Measurements from ENCODE around the gene MINDY2.

MINDY2 gene

DNA sequence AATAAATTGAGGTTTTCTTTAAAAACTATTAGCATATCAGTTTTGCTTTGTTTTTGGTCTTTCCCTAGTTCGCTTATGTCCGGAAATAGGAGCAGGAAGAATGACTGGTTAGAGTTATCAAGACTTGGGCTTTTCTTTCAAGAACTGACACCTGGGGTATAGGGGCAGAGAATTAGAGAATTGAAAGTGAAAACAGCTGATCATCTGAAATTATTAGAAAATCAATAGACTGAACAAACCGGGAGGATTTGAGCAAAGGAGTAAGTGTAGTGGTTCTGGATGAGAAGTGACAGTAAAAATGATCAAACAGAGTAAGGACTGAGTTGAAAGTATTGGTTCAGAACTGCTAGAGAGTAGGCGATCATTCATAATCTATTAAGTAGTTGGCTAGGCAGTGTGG, 6.0 kb downstream of the MINDY2 start:
- no peaks in the 10 kb centered on the region for H3K27me3 ChIP-seq (ENCODE audit: insufficient read depth, low read length)
- H2AK5ac ChIP-seq (ENCODE audit: low read length) = no peak overlapping the region
- H3K9me3 ChIP-seq (ENCODE audit: insufficient read depth, low read depth, low read length) = no peaks in the 10 kb centered on the region
- no peak overlapping the region for H3K4ac ChIP-seq (ENCODE audit: low read depth, low read length)
- H4K12ac ChIP-seq (ENCODE audit: low read depth, low read length) = no peak overlapping the region
- peaks cover under 1% of the 10 kb centered on the region in 2 experiments for H3K4me1 ChIP-seq (ENCODE audit: control insufficient read depth in 1 of 2, insufficient read depth in 2 of 2, low read length in 2 of 2)
- no peak overlapping the region for H2BK5ac ChIP-seq (ENCODE audit: low read depth, low read length, poor library complexity)
- no peak overlapping the region for H4K8ac ChIP-seq (ENCODE audit: low read depth, low read length)
- no peak overlapping the region for H3K27ac ChIP-seq (ENCODE audit: low read depth, low read length)
- H3K9ac ChIP-seq (ENCODE audit: low read length) = no peak overlapping the region
- H4K91ac ChIP-seq (ENCODE audit: low read depth, low read length) = no peak overlapping the region
- no peak overlapping the region for H2AFZ ChIP-seq (ENCODE audit: insufficient read depth, low read length, poor library complexity)
- no peaks in the 10 kb centered on the region for H3K36me3 ChIP-seq (ENCODE audit: control insufficient read depth in 1 of 2, insufficient read depth in 2 of 2, low read length in 2 of 2)
- no peak overlapping the region for H3K4me3 ChIP-seq (ENCODE audit: low read depth, low read length)
- H3K18ac ChIP-seq (ENCODE audit: low read length) = no peak overlapping the region
- DNase-seq = no peak
- no peak overlapping the region for H2BK120ac ChIP-seq (ENCODE audit: insufficient read depth, low read length, poor library complexity)
- H3K79me2 ChIP-seq (ENCODE audit: control insufficient read depth, insufficient read depth, low read length, poor library complexity) = peaks cover 3% of the 10 kb centered on the region
- H3K4me2 ChIP-seq (ENCODE audit: low read length) = no peak overlapping the region
- H3K23ac ChIP-seq (ENCODE audit: low read length) = no peak overlapping the region
- no peak overlapping the region for H2BK12ac ChIP-seq (ENCODE audit: low read length)
- H3K14ac ChIP-seq (ENCODE audit: low read length) = no peak overlapping the region
- no CpG with 5 or more reads among the region's 4 CpGs for WGBS (ENCODE audit: extremely low coverage, insufficient coverage, insufficient read length)
- H3K79me1 ChIP-seq (ENCODE audit: low read length) = no peaks in the 10 kb centered on the region

DNA sequence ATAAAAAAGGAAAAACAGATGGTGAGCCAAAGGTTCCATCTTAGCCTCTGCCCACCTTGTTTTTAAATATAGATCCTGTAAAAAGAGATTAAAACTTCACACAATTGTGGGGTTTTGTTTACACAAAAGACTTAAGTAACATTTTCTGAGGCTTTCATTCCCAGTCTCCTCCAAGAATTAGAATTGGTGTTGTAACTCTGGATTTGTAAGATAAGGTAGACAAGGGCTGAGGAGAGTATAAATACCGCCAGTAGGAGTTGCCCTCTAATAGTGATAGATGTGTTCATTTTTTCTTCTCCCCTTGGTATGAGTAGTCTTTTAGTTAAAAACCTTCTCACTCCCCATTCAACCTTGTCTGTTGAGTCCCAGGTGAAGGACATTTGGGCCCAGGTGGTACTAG, 8.5 kb downstream of the MINDY2 start:
- H2BK120ac ChIP-seq (ENCODE audit: insufficient read depth, low read length, poor library complexity) = no peak overlapping the region
- no peak overlapping the region for H2BK5ac ChIP-seq (ENCODE audit: low read depth, low read length, poor library complexity)
- no peak overlapping the region for H3K4me3 ChIP-seq (ENCODE audit: low read depth, low read length)
- no peaks in the 10 kb centered on the region for H3K4me1 ChIP-seq (ENCODE audit: control insufficient read depth in 1 of 2, insufficient read depth in 2 of 2, low read length in 2 of 2)
- no peak overlapping the region for H3K27ac ChIP-seq (ENCODE audit: low read depth, low read length)
- no peak overlapping the region for H3K4me2 ChIP-seq (ENCODE audit: low read length)
- no peaks in the 10 kb centered on the region for H3K9me3 ChIP-seq (ENCODE audit: insufficient read depth, low read depth, low read length)
- H3K23ac ChIP-seq (ENCODE audit: low read length) = no peak overlapping the region
- no peaks in the 10 kb centered on the region for H3K79me1 ChIP-seq (ENCODE audit: low read length)
- no peak overlapping the region for H3K14ac ChIP-seq (ENCODE audit: low read length)
- no peaks in the 10 kb centered on the region for H3K79me2 ChIP-seq (ENCODE audit: control insufficient read depth, insufficient read depth, low read length, poor library complexity)
- no peak overlapping the region for H4K91ac ChIP-seq (ENCODE audit: low read depth, low read length)
- peaks cover 0 to under 1% of the 10 kb centered on the region in 2 experiments for H3K36me3 ChIP-seq (ENCODE audit: control insufficient read depth in 1 of 2, insufficient read depth in 2 of 2, low read length in 2 of 2)
- no peak overlapping the region for H4K12ac ChIP-seq (ENCODE audit: low read depth, low read length)
- no peak overlapping the region for H2AFZ ChIP-seq (ENCODE audit: insufficient read depth, low read length, poor library complexity)
- H2BK12ac ChIP-seq (ENCODE audit: low read length) = no peak overlapping the region
- DNase-seq = no peak
- no peak overlapping the region for H3K4ac ChIP-seq (ENCODE audit: low read depth, low read length)
- no peak overlapping the region for H2AK5ac ChIP-seq (ENCODE audit: low read length)
- H4K8ac ChIP-seq (ENCODE audit: low read depth, low read length) = no peak overlapping the region
- no peak overlapping the region for H3K18ac ChIP-seq (ENCODE audit: low read length)
- no CpG with 5 or more reads among the region's 1 CpG for WGBS (ENCODE audit: extremely low coverage, insufficient coverage, insufficient read length)
- no peak overlapping the region for H3K9ac ChIP-seq (ENCODE audit: low read length)
- no peaks in the 10 kb centered on the region for H3K27me3 ChIP-seq (ENCODE audit: insufficient read depth, low read length)

DNA sequence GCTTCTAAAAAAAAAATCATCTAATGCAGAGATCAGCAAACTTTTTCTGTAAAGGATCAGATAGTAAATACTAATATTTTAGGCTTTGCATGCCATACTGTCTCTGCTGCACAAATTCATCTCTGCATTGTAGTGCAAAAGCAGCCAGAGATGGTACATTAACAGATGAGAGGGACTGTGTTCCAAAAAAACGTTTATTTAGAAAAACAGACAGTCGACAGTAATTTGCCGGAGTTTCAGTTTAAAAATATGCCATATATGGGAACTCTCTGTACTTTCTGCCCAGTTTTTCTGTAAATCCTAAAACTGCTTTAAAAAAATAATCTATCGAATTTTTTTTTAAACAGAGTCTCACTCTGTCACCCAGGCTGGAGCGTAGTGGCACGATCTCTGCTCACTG, 14.3 kb downstream of the MINDY2 start:
- Histone ChIP-seq H3K27ac (ENCODE audit: low read depth, low read length) (no peak overlapping the region), H3K9ac (ENCODE audit: low read length) (no peak overlapping the region), H3K27me3 (ENCODE audit: insufficient read depth, low read length) (no peaks in the 10 kb centered on the region), H2AFZ (ENCODE audit: insufficient read depth, low read length, poor library complexity) (no peak overlapping the region), H3K4ac (ENCODE audit: low read depth, low read length) (no peak overlapping the region), H4K91ac (ENCODE audit: low read depth, low read length) (no peak overlapping the region), H3K79me2 (ENCODE audit: control insufficient read depth, insufficient read depth, low read length, poor library complexity) (no peaks in the 10 kb centered on the region), H2AK5ac (ENCODE audit: low read length) (no peak overlapping the region), H4K12ac (ENCODE audit: low read depth, low read length) (no peak overlapping the region), H3K79me1 (ENCODE audit: low read length) (no peaks in the 10 kb centered on the region), H3K18ac (ENCODE audit: low read length) (no peak overlapping the region), H2BK12ac (ENCODE audit: low read length) (no peak overlapping the region), H3K4me3 (ENCODE audit: low read depth, low read length) (no peak overlapping the region), H2BK120ac (ENCODE audit: insufficient read depth, low read length, poor library complexity) (no peak overlapping the region), H2BK5ac (ENCODE audit: low read depth, low read length, poor library complexity) (no peak overlapping the region), H3K36me3 (ENCODE audit: control insufficient read depth in 1 of 2, insufficient read depth in 2 of 2, low read length in 2 of 2) (peaks cover 0 to 4% of the 10 kb centered on the region in 2 experiments), H3K4me2 (ENCODE audit: low read length) (no peak overlapping the region), H3K14ac (ENCODE audit: low read length) (no peak overlapping the region), H3K9me3 (ENCODE audit: insufficient read depth, low read depth, low read length) (no peaks in the 10 kb centered on the region), H4K8ac (ENCODE audit: low read depth, low read length) (no peak overlapping the region), H3K4me1 (ENCODE audit: control insufficient read depth in 1 of 2, insufficient read depth in 2 of 2, low read length in 2 of 2) (no peaks in the 10 kb centered on the region), H3K23ac (ENCODE audit: low read length) (no peak overlapping the region)
- no CpG with 5 or more reads among the region's 6 CpGs for WGBS (ENCODE audit: extremely low coverage, insufficient coverage, insufficient read length)
- no peak for DNase-seq

GRCh38 chr15:58788056-58788710, 17.1 kb downstream of the MINDY2 start:
- Histone ChIP-seq H3K4me3 (ENCODE audit: low read depth, low read length) (no peak overlapping the region), H2BK12ac (ENCODE audit: low read length) (no peak overlapping the region), H3K9ac (ENCODE audit: low read length) (no peak overlapping the region), H3K4me1 (ENCODE audit: control insufficient read depth in 1 of 2, insufficient read depth in 2 of 2, low read length in 2 of 2) (peaks cover 3 to 4% of the 10 kb centered on the region in 2 experiments), H2BK5ac (ENCODE audit: low read depth, low read length, poor library complexity) (no peak overlapping the region), H2BK120ac (ENCODE audit: insufficient read depth, low read length, poor library complexity) (no peak overlapping the region), H4K8ac (ENCODE audit: low read depth, low read length) (no peak overlapping the region), H2AFZ (ENCODE audit: insufficient read depth, low read length, poor library complexity) (no peak overlapping the region), H3K23ac (ENCODE audit: low read length) (no peak overlapping the region), H3K4ac (ENCODE audit: low read depth, low read length) (no peak overlapping the region), H3K18ac (ENCODE audit: low read length) (no peak overlapping the region), H3K36me3 (ENCODE audit: control insufficient read depth in 1 of 2, insufficient read depth in 2 of 2, low read length in 2 of 2) (peaks cover 0 to 4% of the 10 kb centered on the region in 2 experiments), H3K27me3 (ENCODE audit: insufficient read depth, low read length) (no peaks in the 10 kb centered on the region), H3K4me2 (ENCODE audit: low read length) (no peak overlapping the region), H3K27ac (ENCODE audit: low read depth, low read length) (no peak overlapping the region), H3K14ac (ENCODE audit: low read length) (no peak overlapping the region), H2AK5ac (ENCODE audit: low read length) (no peak overlapping the region), H3K9me3 (ENCODE audit: insufficient read depth, low read depth, low read length) (no peaks in the 10 kb centered on the region), H3K79me2 (ENCODE audit: control insufficient read depth, insufficient read depth, low read length, poor library complexity) (no peaks in the 10 kb centered on the region), H4K12ac (ENCODE audit: low read depth, low read length) (no peak overlapping the region), H4K91ac (ENCODE audit: low read depth, low read length) (no peak overlapping the region), H3K79me1 (ENCODE audit: low read length) (peaks cover 3% of the 10 kb centered on the region)
- no CpG with 5 or more reads among the region's 3 CpGs for WGBS (ENCODE audit: extremely low coverage, insufficient coverage, insufficient read length)
- no peak for DNase-seq

Data from trophoblast cell (in vitro differentiated cells and primary cell).